8988T (cell line): ENCODE measurements around the gene GLB1L2.
"Not testable (repeated sequence)": the region's sequence is repeated elsewhere in the genome, so short reads cannot be mapped to it uniquely, and the experiment has no call there.

ENCODE experiments used
- DNase-seq: peaks from one replicate; pipeline ENCODE4 v3.0.0; 2011

The GLB1L2 gene

GRCh38 chr11:134331354-134332188, at the start of gene GLB1L2:
TSS of gene GLB1L2 (plus strand) at chr11:134331988. CDS start at chr11:134332062, 74 bp downstream.
- peak; percentile 96 for DNase-seq

GRCh38 chr11:134282121-134283045, 49.4 kb upstream of the GLB1L2 start:
- DNase-seq, result no peak

- DNase-seq, result no peak
Observed at GRCh38 chr11:134283461-134284230, 48.1 kb upstream of the GLB1L2 start.

- DNase-seq, result not testable (repeated sequence)
Observed at GRCh38 chr11:134284349-134284748, 47.4 kb upstream of the GLB1L2 start.

- DNase-seq, result no peak
Observed at GRCh38 chr11:134287561-134287960, 44.2 kb upstream of the GLB1L2 start.

GRCh38 chr11:134288486-134288885, 43.3 kb upstream of the GLB1L2 start:
- no peak for DNase-seq

GRCh38 chr11:134289167-134289566, 42.6 kb upstream of the GLB1L2 start:
- DNase-seq, result no peak

GRCh38 chr11:134289789-134290188, 42.0 kb upstream of the GLB1L2 start:
- no peak for DNase-seq

GRCh38 chr11:134290646-134291045, 41.1 kb upstream of the GLB1L2 start:
- no peak for DNase-seq

GRCh38 chr11:134291196-134291595, 40.6 kb upstream of the GLB1L2 start:
- no peak for DNase-seq

- DNase-seq, result no peak
Observed at GRCh38 chr11:134292661-134293060, 39.1 kb upstream of the GLB1L2 start.

- DNase-seq, result no peak
Observed at GRCh38 chr11:134293119-134294113, 38.4 kb upstream of the GLB1L2 start.

GRCh38 chr11:134294664-134295063, 37.1 kb upstream of the GLB1L2 start:
- no peak for DNase-seq

- no peak for DNase-seq
Observed at GRCh38 chr11:134312223-134312622, 19.6 kb upstream of the GLB1L2 start.

- no peak for DNase-seq
Observed at GRCh38 chr11:134312807-134313206, 19.0 kb upstream of the GLB1L2 start.

- no peak for DNase-seq
Observed at GRCh38 chr11:134313379-134313778, 18.4 kb upstream of the GLB1L2 start.

GRCh38 chr11:134313821-134314607, 17.8 kb upstream of the GLB1L2 start:
- DNase-seq, result no peak

GRCh38 chr11:134317103-134317502, 14.7 kb upstream of the GLB1L2 start:
- DNase-seq, result no peak

GRCh38 chr11:134321373-134321772, 10.4 kb upstream of the GLB1L2 start:
- not testable (repeated sequence) for DNase-seq

GRCh38 chr11:134322553-134322952, 9.2 kb upstream of the GLB1L2 start:
- DNase-seq, result no peak

- DNase-seq, result no peak
Observed at GRCh38 chr11:134328433-134328832, 3.4 kb upstream of the GLB1L2 start.
